HPDE6-E6E7 (cell line): Measurements from ENCODE around the gene ANO9.
A peak's percentile ranks its signal among the peaks of the same experiment; 100 is the strongest.

Experiments
- DNase-seq: peaks from one replicate; pipeline ENCODE4 v3.0.0; 2011; ENCODE audit warnings: missing footprints; ENCODE audit errors: extremely low spot score

ANO9 gene

DNA sequence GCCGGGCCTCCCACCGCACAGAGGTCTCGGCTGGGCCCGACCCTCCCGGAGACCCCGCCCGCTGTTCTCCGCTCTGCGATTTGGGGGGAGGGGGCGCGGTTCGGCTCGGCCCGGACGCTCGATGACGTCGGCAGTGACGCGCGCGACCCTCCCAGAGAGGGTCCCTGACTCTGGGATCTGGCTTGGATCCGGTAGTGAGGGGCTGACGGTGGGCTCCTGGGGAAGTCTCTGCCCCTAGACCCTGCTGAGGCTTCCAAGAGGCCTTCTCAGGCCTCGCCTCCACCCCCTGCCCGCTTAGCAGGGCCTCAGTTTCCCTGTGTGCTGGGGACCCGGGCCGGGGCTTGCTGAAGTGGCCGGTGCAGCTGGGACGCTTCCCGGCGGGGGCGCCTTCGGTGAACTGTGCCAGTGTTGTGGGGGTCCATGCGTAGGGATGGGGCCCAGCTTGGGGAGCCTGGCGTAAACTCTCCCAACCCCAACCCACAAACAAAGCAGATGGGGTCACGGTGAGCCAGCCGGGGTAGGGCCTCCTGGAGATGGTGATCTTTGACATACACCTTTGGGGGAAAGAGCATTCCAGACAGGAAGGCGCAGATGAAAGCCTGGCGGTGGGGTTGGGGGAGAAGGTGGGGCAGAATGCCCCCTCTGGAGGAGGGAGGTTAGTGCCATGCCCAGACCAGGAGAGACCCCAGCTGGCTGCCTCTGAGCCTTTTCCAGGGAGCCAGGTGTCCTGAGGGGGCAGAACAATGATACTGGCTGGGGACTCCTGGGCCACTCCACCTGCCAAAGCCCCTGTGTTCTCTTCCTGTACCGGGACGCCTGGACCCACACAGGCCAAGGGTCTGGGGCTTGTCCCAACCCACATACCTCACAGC, 71.5 kb downstream of the ANO9 start:
- DNase-seq: no peak

DNA sequence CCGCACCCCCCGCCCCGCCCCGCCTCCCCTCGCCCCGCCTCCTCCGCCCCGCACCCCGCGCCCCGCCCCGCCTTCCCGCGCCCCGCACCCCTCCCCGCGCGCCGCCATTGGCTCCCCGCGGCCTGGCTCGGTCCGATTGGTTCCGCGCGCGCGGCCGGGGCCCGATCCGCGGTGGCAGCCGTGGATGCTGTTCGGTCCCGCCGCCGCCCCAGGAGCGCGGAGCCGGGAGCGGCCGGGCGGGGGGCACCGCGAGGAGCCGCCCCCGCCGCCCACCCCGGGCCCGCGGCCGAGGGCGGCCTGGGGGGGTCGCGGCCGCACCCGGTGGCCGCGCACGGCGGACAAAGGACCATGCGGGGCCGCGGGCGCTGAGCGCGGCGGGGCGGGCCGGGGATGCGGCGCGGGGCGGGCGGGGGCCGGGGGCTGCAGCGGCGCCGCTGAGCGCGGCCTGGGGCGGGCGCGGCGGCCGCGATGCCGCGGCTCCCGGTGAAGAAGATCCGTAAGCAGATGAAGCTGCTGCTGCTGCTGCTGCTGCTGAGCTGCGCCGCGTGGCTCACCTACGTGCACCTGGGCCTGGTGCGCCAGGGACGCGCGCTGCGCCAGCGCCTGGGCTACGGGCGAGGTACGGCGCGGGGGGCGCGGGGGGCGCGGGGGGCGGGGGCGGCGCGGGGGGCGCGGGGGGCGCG, 72.3 kb downstream of the ANO9 start, which contains the start of gene B4GALNT4:
B4GALNT4 (plus strand) TSS at position 164 of the 683 bp plus-strand sequence; CDS start at position 469, 305 bp downstream.
- peak; percentile 53 for DNase-seq

DNA sequence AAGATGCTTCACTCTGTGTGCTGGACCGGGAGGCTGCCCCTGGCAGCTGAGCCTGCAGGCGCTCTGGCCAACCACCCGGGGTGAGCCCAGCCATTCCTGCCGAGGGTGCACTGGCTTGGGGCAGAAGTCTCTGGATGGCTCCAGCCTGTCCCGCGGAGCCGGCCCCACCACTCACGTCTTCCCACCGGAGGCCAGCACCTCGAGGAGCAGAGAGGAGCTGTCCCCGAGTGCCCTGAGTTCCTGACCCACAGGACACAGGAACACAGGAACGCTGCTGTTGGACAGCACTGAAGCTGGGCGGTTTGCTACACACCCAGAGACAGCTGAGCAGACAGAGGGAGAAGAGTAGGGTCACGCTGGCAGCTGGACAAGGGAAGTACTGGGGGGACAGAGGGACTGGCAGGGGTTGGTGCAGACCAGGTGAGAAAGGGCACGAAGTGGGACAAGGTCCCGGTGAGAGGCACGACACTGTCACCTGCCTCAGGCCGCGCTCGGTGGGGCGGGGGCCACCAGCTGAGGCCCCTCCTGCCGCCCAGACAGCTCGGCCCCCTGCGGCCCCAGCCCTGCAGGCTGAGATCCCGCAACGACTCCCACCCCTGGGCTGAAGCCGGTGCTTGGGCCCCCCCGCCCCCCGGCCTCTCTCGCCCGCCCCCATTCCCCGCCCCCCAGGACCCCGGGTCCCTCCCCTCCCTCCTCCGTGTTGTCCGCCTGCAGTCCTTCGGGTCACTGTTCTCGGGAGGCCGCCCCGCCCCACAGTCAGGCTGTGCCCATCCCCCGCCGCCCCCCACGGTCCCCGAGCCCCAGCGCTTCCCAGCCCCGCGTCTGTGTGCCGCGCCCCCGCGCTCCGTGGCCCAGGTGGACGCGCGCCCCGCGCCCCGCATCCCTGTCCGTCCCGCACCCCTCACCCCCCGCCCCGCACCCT, 73.1 kb downstream of the ANO9 start:
- DNase-seq: no peak

DNA sequence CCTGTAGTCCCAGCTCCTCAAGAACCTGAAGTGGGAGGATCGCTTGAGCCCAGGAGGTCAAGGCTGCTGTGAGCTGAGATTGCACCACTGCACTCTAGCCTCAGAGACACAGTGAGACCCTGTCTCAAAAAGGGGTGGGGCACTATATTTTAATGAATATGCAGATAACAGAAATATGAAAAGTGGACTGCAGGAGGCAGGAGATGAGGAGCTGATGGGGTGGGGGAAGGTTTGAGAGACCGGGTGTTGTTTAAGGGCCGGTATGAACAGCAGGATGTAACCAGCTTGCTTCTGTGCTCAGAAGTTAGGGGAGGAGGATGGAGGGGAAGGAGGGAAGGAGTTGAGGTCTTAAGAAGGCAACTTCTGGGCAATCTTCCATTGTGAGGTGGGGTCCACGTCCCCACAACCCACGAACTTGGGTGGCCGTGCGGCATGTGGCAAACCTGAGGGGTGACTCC, 73.8 kb downstream of the ANO9 start:
- DNase-seq: no peak
